ENCODE measurements around the gene COASY. TPM values are rescaled to one million over a fixed set of nuclear protein-coding genes. Genes with fewer than 3 reads are reported as not detected.

The COASY gene
- total RNA-seq, 1 experiment from 2014 or later: 131 TPM

- Mint-ChIP-seq H3K36me3 (peaks cover 56% of the 10 kb centered on the region), H3K4me3 (no peak overlapping the region), H3K27ac (no peak overlapping the region), H3K4me1 (no peaks in the 10 kb centered on the region), H3K9me3 (no peaks in the 10 kb centered on the region), H3K27me3 (ENCODE audit: low read depth) (no peaks in the 10 kb centered on the region)
- ATAC-seq (no peak), DNase-seq (ENCODE audit: low spot score) (no peak)
- ChIA-PET CTCF (no interaction called here), POLR2A (interaction anchor here (0.6 kb wide), 1 partner anchor 9 kb away, joined by 3 read pairs; no protein-coding TSS in a partner anchor)
- TF ChIP-seq NR1H2 (CRISPR knock-in tag; IDR thresholded peaks at IDR 0.05) (no peak), TCF7 (CRISPR knock-in tag; IDR thresholded peaks at IDR 0.05; ENCODE audit: low read depth) (no peak), ZNF423 (CRISPR knock-in tag; IDR thresholded peaks at IDR 0.05) (no peak), SMAD4 (CRISPR knock-in tag; IDR thresholded peaks at IDR 0.05) (no peak), USF1 (CRISPR knock-in tag; IDR thresholded peaks at IDR 0.05) (no peak), TEAD4 (CRISPR knock-in tag; IDR thresholded peaks at IDR 0.05) (no peak), RELA (CRISPR knock-in tag; IDR thresholded peaks at IDR 0.05; ENCODE audit: borderline replicate concordance) (no peak)
Observed at GRCh38 chr17:42584880-42585279, 22.9 kb downstream of the COASY start.

- ChIA-PET CTCF (no interaction called here), POLR2A (interaction anchor here (0.6 kb wide), 1 partner anchor 9 kb away, joined by 3 read pairs; no protein-coding TSS in a partner anchor)
- Mint-ChIP-seq H3K4me3 (no peak overlapping the region), H3K36me3 (peaks cover 54% of the 10 kb centered on the region), H3K4me1 (no peaks in the 10 kb centered on the region), H3K27me3 (ENCODE audit: low read depth) (no peaks in the 10 kb centered on the region), H3K27ac (no peak overlapping the region), H3K9me3 (no peaks in the 10 kb centered on the region)
- DNase-seq (ENCODE audit: low spot score) (no peak), ATAC-seq (no peak)
- TF ChIP-seq ATF1 (CRISPR knock-in tag; IDR thresholded peaks at IDR 0.05) (no peak), MXD4 (CRISPR knock-in tag; IDR thresholded peaks at IDR 0.05; ENCODE audit: borderline replicate concordance) (no peak), TEAD1 (CRISPR knock-in tag; IDR thresholded peaks at IDR 0.05) (no peak), CREM (CRISPR knock-in tag; IDR thresholded peaks at IDR 0.05) (no peak)
- TF ChIP-seq, protein P1, sequence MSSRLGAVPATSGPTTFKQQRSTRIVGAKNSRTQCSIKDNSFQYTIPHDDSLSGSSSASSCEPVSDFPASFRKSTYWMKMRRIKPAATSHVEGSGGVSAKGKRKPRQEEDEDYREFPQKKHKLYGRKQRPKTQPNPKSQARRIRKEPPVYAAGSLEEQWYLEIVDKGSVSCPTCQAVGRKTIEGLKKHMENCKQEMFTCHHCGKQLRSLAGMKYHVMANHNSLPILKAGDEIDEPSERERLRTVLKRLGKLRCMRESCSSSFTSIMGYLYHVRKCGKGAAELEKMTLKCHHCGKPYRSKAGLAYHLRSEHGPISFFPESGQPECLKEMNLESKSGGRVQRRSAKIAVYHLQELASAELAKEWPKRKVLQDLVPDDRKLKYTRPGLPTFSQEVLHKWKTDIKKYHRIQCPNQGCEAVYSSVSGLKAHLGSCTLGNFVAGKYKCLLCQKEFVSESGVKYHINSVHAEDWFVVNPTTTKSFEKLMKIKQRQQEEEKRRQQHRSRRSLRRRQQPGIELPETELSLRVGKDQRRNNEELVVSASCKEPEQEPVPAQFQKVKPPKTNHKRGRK (CRISPR knock-in tag; IDR thresholded peaks at IDR 0.05; ENCODE audit: borderline replicate concordance): no peak
Observed at GRCh38 chr17:42585353-42585752, 23.4 kb downstream of the COASY start.

DNA sequence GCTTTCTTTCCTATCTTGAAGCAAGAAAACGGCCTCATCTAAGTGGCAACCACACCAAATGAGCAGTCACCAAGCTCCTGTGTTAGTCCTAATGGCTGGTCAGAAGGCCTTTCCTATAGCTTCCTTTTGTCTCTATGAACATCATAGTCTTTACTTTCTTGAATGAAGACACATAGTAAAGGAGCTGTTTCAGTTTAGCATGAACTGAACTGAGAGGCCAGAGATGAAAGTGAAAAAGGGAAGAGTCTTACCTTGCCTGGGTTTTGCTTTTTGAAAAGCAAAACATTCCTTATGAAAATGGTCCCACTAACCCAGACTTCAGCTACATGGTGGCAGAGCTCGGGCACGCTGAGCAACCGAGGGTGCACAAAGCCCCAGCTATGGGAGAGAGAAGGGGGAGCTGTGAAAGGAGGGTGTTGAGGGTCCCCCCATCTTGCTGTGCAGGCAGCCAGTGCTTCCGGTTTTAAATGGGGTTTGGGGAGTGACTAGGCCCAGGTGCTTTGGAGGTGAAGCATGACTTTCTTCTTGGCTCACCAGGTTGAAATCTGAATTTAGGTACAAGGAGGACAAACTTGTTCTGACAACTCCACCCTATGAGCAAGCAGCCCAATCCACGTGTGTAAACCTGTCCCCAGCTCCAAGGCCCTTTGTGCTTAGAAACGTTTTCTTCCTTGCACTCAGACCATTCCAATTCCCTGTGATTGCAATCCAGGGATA, 24.7 kb downstream of the COASY start:
- Mint-ChIP-seq H3K36me3 (peaks cover 51% of the 10 kb centered on the region), H3K9me3 (no peaks in the 10 kb centered on the region), H3K27me3 (ENCODE audit: low read depth) (no peaks in the 10 kb centered on the region), H3K4me1 (no peaks in the 10 kb centered on the region), H3K4me3 (no peak overlapping the region), H3K27ac (no peak overlapping the region)
- DNase-seq (ENCODE audit: low spot score): no peak
- ChIA-PET CTCF (interaction anchor here (1.2 to 2.5 kb wide), 2 partner anchors 8 to 94 kb away, joined by 3 to 10 read pairs; partner anchors contain the start of gene PSMC3IP), POLR2A (no interaction called here)
- no peak for ATAC-seq
- no peak for TF ChIP-seq IRF2 (CRISPR knock-in tag; IDR thresholded peaks at IDR 0.05; ENCODE audit: borderline replicate concordance, low read depth)
- TF ChIP-seq IRF1 (CRISPR knock-in tag; IDR thresholded peaks at IDR 0.05): no peak
- TF ChIP-seq FOXJ3 (CRISPR knock-in tag; IDR thresholded peaks at IDR 0.05; ENCODE audit: borderline replicate concordance): no peak
- no peak for TF ChIP-seq KAT7 (CRISPR knock-in tag; IDR thresholded peaks at IDR 0.05; ENCODE audit: borderline replicate concordance)
- TF ChIP-seq ZNF317 (CRISPR knock-in tag; IDR thresholded peaks at IDR 0.05; ENCODE audit: borderline replicate concordance, low read depth): no peak
- no peak for TF ChIP-seq GRHL2 (CRISPR knock-in tag; IDR thresholded peaks at IDR 0.05; ENCODE audit: insufficient replicate concordance, severe bottlenecking)
- no peak for TF ChIP-seq FOXP1 (CRISPR knock-in tag; IDR thresholded peaks at IDR 0.05; ENCODE audit: borderline replicate concordance)
- TF ChIP-seq, protein P2, sequence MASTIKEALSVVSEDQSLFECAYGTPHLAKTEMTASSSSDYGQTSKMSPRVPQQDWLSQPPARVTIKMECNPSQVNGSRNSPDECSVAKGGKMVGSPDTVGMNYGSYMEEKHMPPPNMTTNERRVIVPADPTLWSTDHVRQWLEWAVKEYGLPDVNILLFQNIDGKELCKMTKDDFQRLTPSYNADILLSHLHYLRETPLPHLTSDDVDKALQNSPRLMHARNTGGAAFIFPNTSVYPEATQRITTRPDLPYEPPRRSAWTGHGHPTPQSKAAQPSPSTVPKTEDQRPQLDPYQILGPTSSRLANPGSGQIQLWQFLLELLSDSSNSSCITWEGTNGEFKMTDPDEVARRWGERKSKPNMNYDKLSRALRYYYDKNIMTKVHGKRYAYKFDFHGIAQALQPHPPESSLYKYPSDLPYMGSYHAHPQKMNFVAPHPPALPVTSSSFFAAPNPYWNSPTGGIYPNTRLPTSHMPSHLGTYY (CRISPR knock-in tag; IDR thresholded peaks at IDR 0.05): no peak
- no peak for TF ChIP-seq ELF4 (CRISPR knock-in tag; IDR thresholded peaks at IDR 0.05; ENCODE audit: low read depth)
- TF ChIP-seq, protein P3, sequence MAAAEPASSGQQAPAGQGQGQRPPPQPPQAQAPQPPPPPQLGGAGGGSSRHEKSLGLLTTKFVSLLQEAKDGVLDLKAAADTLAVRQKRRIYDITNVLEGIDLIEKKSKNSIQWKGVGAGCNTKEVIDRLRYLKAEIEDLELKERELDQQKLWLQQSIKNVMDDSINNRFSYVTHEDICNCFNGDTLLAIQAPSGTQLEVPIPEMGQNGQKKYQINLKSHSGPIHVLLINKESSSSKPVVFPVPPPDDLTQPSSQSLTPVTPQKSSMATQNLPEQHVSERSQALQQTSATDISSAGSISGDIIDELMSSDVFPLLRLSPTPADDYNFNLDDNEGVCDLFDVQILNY (CRISPR knock-in tag; IDR thresholded peaks at IDR 0.05): no peak

All from WTC11 (cell line).